ENCODE data around the gene UGGT1.
A peak's percentile ranks its signal among the peaks of the same experiment; 100 is the strongest.

The UGGT1 gene

GRCh38 chr2:128090945-128091725, at the start of gene UGGT1:
TSS of gene UGGT1 (plus strand) at chr2:128091200. CDS start at chr2:128091358, 158 bp downstream.
- peak; percentile 64 to 84 for DNase-seq

GRCh38 chr2:128041561-128041960, 49.4 kb upstream of the UGGT1 start:
- no peak for DNase-seq

- DNase-seq: no peak
These were observed 48.0 kb upstream of the UGGT1 start for GRCh38 chr2:128043041-128043440.

GRCh38 chr2:128053331-128053730, 37.7 kb upstream of the UGGT1 start:
- no peak for DNase-seq

- DNase-seq: no peak
These were observed 36.7 kb upstream of the UGGT1 start for GRCh38 chr2:128054104-128054885.

- no peak for DNase-seq
These were observed 33.7 kb upstream of the UGGT1 start for GRCh38 chr2:128057334-128057733.

GRCh38 chr2:128058114-128058513, 32.9 kb upstream of the UGGT1 start:
- no peak for DNase-seq

- DNase-seq: no peak
These were observed 28.4 kb upstream of the UGGT1 start for GRCh38 chr2:128062571-128062970.

- DNase-seq: no peak
These were observed 26.6 kb upstream of the UGGT1 start for GRCh38 chr2:128064353-128064752.

- DNase-seq: no peak
These were observed 21.2 kb upstream of the UGGT1 start for GRCh38 chr2:128069769-128070168.

GRCh38 chr2:128073278-128073677, 17.7 kb upstream of the UGGT1 start:
- no peak for DNase-seq

- DNase-seq: no peak
These were observed 14.4 kb upstream of the UGGT1 start for GRCh38 chr2:128076461-128077106.

GRCh38 chr2:128084757-128085156, 6.2 kb upstream of the UGGT1 start:
- no peak for DNase-seq

- DNase-seq: no peak
These were observed 4.8 kb upstream of the UGGT1 start for GRCh38 chr2:128086244-128086643.

GRCh38 chr2:128090575-128090944, 440 bp upstream of the UGGT1 start:
- no peak for DNase-seq

GRCh38 chr2:128091726-128092080, 703 bp downstream of the UGGT1 start:
- no peak for DNase-seq

GRCh38 chr2:128092656-128093055, 1.7 kb downstream of the UGGT1 start:
- no peak for DNase-seq

- no peak for DNase-seq
These were observed 2.8 kb downstream of the UGGT1 start for GRCh38 chr2:128093762-128094161.

GRCh38 chr2:128095201-128095600, 4.2 kb downstream of the UGGT1 start:
- no peak for DNase-seq

GRCh38 chr2:128103407-128103806, 12.4 kb downstream of the UGGT1 start:
- no peak for DNase-seq

- no peak for DNase-seq
These were observed 14.1 kb downstream of the UGGT1 start for GRCh38 chr2:128105072-128105471.

- DNase-seq: no peak
These were observed 17.2 kb downstream of the UGGT1 start for GRCh38 chr2:128108166-128108565.

- no peak for DNase-seq
These were observed 18.2 kb downstream of the UGGT1 start for GRCh38 chr2:128109243-128109642.
